Measurements from ENCODE around the gene SLITRK4.

DNA sequence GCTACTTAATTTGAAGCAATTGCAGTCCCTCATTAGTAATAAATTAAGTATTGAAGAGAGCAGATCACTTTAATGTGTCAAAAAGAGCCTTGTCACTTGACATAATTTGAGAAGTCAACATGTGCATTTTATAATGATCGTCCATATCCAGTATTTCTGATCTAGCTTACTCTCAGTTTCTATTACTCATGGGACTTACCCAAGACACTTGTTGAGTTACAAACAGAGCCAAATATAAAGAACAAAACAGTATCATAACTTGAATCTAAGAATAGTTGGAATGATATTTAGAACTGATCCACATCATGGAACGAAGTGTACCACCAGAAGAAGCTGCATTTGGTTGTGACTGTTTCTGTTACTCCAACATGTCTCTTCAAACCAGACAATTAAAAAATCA, 54.7 kb downstream of the SLITRK4 start:
- no peak for TF ChIP-seq GATA3 (IDR thresholded peaks at IDR 0.05; ENCODE audit: low read depth, low read length)
- no peak for TF ChIP-seq GATA2 (IDR thresholded peaks at IDR 0.05; ENCODE audit: low read depth, low read length)

All from SH-SY5Y (cell line).